Gastrocnemius medialis (tissue), 4 donors: ENCODE measurements around the gene PCDH9. TPM values are rescaled to one million over a fixed set of nuclear protein-coding genes. Genes with fewer than 3 reads are reported as not detected.

Experiments used
- ATAC-seq, 2 donors: fragments of 150-250 bp; one replicate each; pipeline ENCODE4 v1.9.1; 2016
- DNase-seq, 2 donors: peaks; one replicate each; pipeline ENCODE4 v3.0.0-alpha.2; 2019
- H3K27ac ChIP-seq, 4 donors: fragments of 200-600 bp; sonication (generic); 1 replicate in 1 of 4; 2 replicates in 3 of 4; pipeline ENCODE4 v1.5.1; 2016 to 2018; ENCODE audit warnings: mild to moderate bottlenecking in 2 of 4, moderate library complexity in 1 of 4
- H3K27me3 ChIP-seq, 3 donors: fragments of 200-600 bp; sonication (generic) in 2 of 3; 1 replicate in 1 of 3; 2 replicates in 2 of 3; pipeline versions ENCODE4 v1.5.1 to v1.6.0; 2016 to 2019; ENCODE audit warnings: mild to moderate bottlenecking in 1 of 3, moderate library complexity in 1 of 3
- H3K36me3 ChIP-seq, 2 donors: fragments of 200-600 bp; sonication (generic) in 1 of 2; one replicate each; pipeline ENCODE4 v1.5.1; 2017 to 2018
- H3K4me1 ChIP-seq, 2 donors: fragments of 200-600 bp; sonication (generic) in 1 of 2; one replicate each; pipeline ENCODE4 v1.5.1; 2016 to 2017; ENCODE audit warnings: mild to moderate bottlenecking in 2 of 2
- H3K4me3 ChIP-seq, 4 donors: fragments of 200-600 bp; sonication (generic) in 3 of 4; 1 replicate in 1 of 4; 2 replicates in 3 of 4; pipeline ENCODE4 v1.5.1; 2016 to 2019; ENCODE audit warnings: mild to moderate bottlenecking in 2 of 4
- H3K9me3 ChIP-seq, 3 donors: fragments of 200-600 bp; sonication (generic) in 2 of 3; 1 replicate in 1 of 3; 2 replicates in 2 of 3; pipeline ENCODE4 v1.5.1; 2016 to 2019
- POLR2A ChIP-seq, 2 donors: fragments of 450-650 bp; IDR thresholded peaks; one replicate each; pipeline ENCODE4 v1.6.1; 2017; ENCODE audit warnings: antibody characterized with exemption in 2 of 2, mild to moderate bottlenecking in 2 of 2, moderate library complexity in 2 of 2
- in situ Hi-C, 4 donors: fragments of 200-750 bp; cut with MboI; loops; one replicate each; pipeline versions ENCODE4 v1.15.0 to v1.8.0; 2017; ENCODE audit warnings: low sequenced_read_pairs in 4 of 4
- intact Hi-C: fragments of 100-400 bp; cut with DNase I; formaldehyde crosslinking; loops from one replicate; pipeline ENCODE4 v1.15.1; 2023; ENCODE audit warnings: low total_unique reads
- total RNA-seq, 4 donors: library from RNA; depleted of rRNA; stranded (reverse); fragments of >200 nt; gene quantifications; one replicate each; pipeline versions ENCODE4 v1.1.0 to v1.2.3, GENCODE V29; 2016
- TF ChIP-seq, protein P1 (sequence below), 5 experiments: fragments of 450-650 bp in 3 of 5; fragments of 200-600 bp in 2 of 5; sonication (generic) in 2 of 5; IDR thresholded peaks in 4 of 5; conservative IDR thresholded peaks in 1 of 5; 1 replicate in 4 of 5; 2 replicates in 1 of 5; pipeline ENCODE4 v1.5.1; 2016 to 2019; ENCODE audit warnings: antibody characterized with exemption in 5 of 5, mild to moderate bottlenecking in 3 of 5, moderate library complexity in 3 of 5

PCDH9 gene
- total RNA-seq, 4 donors from 2014 or later, result 1.4 to 2.1 (median 1.9) TPM

DNA sequence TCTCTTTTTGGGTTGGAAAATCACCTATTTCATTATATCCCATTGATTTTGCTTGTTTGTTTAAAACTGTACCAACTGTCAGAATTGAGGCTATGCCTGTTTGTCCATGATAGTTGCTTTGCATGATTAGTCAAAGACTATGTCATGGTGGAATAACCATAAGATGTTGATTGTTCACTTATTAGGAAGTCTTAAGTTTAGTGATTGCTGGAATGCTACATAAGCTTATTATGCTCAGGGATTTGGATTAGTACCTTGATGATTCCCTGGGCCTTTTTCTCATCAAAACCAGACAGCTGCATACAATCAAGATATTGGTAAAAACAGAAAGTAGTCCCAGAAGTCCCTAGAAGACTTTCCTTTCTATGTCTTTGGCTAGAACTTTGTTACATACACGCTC is 954.7 kb downstream of the PCDH9 start:
- H3K9me3 ChIP-seq, result no peaks in the 10 kb centered on the region
- DNase-seq, result no peak
- no peak for ATAC-seq
- in situ Hi-C loops, result no loop called here
- intact Hi-C loops, result no loop called here
- H3K36me3 ChIP-seq, result no peaks in the 10 kb centered on the region
- no peaks in the 10 kb centered on the region for H3K4me1 ChIP-seq
- TF ChIP-seq, protein P1, sequence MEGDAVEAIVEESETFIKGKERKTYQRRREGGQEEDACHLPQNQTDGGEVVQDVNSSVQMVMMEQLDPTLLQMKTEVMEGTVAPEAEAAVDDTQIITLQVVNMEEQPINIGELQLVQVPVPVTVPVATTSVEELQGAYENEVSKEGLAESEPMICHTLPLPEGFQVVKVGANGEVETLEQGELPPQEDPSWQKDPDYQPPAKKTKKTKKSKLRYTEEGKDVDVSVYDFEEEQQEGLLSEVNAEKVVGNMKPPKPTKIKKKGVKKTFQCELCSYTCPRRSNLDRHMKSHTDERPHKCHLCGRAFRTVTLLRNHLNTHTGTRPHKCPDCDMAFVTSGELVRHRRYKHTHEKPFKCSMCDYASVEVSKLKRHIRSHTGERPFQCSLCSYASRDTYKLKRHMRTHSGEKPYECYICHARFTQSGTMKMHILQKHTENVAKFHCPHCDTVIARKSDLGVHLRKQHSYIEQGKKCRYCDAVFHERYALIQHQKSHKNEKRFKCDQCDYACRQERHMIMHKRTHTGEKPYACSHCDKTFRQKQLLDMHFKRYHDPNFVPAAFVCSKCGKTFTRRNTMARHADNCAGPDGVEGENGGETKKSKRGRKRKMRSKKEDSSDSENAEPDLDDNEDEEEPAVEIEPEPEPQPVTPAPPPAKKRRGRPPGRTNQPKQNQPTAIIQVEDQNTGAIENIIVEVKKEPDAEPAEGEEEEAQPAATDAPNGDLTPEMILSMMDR (IDR thresholded peaks at IDR 0.05 in 4 of 5, conservative IDR thresholded peaks at IDR 0.05 in 1 of 5), result no peak
- no peak for TF ChIP-seq POLR2A (IDR thresholded peaks at IDR 0.05)
- no peaks in the 10 kb centered on the region for H3K27me3 ChIP-seq
- H3K27ac ChIP-seq, result no peak overlapping the region
- H3K4me3 ChIP-seq, result no peak overlapping the region

DNA sequence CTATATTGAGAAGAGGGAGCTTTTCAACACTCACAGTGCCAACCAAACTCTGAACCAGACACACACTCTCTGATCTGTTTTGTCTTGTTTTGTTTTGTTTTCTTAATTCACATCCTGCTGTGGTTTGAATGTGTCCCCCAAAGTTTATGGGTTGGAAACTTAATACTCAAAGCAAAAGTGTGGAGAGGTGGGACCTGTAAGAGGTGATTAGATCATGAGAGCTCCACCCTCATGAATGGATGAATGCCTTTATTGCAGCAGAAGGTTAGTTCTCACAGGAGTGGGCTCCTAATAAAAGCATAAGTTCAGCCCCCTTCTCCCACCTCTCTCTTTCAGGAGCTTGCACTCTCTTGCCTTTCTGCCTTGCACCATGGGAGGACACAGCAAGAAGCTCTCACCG is 957.1 kb downstream of the PCDH9 start:
- in situ Hi-C loops, result no loop called here
- intact Hi-C loops, result no loop called here
- DNase-seq (no peak), ATAC-seq (no peak)
- no peaks in the 10 kb centered on the region for H3K4me1 ChIP-seq
- no peak for TF ChIP-seq POLR2A (IDR thresholded peaks at IDR 0.05)
- TF ChIP-seq, protein P1 (IDR thresholded peaks at IDR 0.05 in 4 of 5, conservative IDR thresholded peaks at IDR 0.05 in 1 of 5), result no peak
- no peaks in the 10 kb centered on the region for H3K9me3 ChIP-seq
- H3K36me3 ChIP-seq, result no peaks in the 10 kb centered on the region
- no peak overlapping the region for H3K27ac ChIP-seq
- H3K27me3 ChIP-seq, result no peaks in the 10 kb centered on the region
- H3K4me3 ChIP-seq, result no peak overlapping the region

GRCh38 chr13:66266761-66267160 is 963.4 kb downstream of the PCDH9 start:
- no peak for TF ChIP-seq POLR2A (IDR thresholded peaks at IDR 0.05)
- Histone ChIP-seq H3K27ac (no peak overlapping the region), H3K4me1 (no peaks in the 10 kb centered on the region), H3K36me3 (no peaks in the 10 kb centered on the region), H3K27me3 (no peaks in the 10 kb centered on the region), H3K9me3 (no peaks in the 10 kb centered on the region), H3K4me3 (no peak overlapping the region)
- intact Hi-C loops, result no loop called here
- in situ Hi-C loops, result no loop called here
- ATAC-seq (no peak), DNase-seq (no peak)

- Histone ChIP-seq H3K27me3 (no peaks in the 10 kb centered on the region), H3K4me1 (no peaks in the 10 kb centered on the region), H3K27ac (no peak overlapping the region), H3K36me3 (no peaks in the 10 kb centered on the region), H3K4me3 (no peak overlapping the region), H3K9me3 (no peaks in the 10 kb centered on the region)
- intact Hi-C loops (no loop called here), in situ Hi-C loops (no loop called here)
- ATAC-seq, result no peak
- no peak for DNase-seq
- TF ChIP-seq POLR2A (IDR thresholded peaks at IDR 0.05), result no peak
- TF ChIP-seq, protein P1 (IDR thresholded peaks at IDR 0.05 in 4 of 5, conservative IDR thresholded peaks at IDR 0.05 in 1 of 5), result no peak
Observed at GRCh38 chr13:66266348-66266747, 963.8 kb downstream of the PCDH9 start.

DNA sequence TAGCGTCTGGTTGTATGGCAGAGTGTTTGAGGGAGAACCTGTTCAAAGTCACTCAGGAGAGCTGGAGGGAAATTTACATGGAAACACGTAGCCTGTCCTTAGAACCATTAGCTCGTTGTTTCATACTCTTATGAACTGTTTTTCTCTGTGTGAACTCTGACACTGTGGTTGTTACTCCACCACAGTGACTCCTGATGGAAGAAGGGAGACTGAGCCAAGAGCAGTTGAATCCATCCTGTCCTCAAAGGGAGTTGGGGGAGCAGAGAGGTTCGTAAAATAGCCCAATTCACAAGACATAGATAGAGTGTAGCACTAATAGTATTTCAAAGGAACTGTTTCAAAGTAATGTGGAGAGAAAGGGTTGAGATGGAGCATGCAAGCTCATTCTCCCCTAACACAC is 964.8 kb downstream of the PCDH9 start:
- TF ChIP-seq POLR2A (IDR thresholded peaks at IDR 0.05), result no peak
- TF ChIP-seq, protein P1 (IDR thresholded peaks at IDR 0.05 in 4 of 5, conservative IDR thresholded peaks at IDR 0.05 in 1 of 5), result no peak

More for the DNA sequence above, 964.8 kb downstream of the PCDH9 start:
- intact Hi-C loops (no loop called here), in situ Hi-C loops (no loop called here)
- DNase-seq (no peak), ATAC-seq (no peak)
- H3K36me3 ChIP-seq, result no peaks in the 10 kb centered on the region
- no peaks in the 10 kb centered on the region for H3K4me1 ChIP-seq
- no peaks in the 10 kb centered on the region for H3K27me3 ChIP-seq
- H3K27ac ChIP-seq, result no peak overlapping the region
- no peaks in the 10 kb centered on the region for H3K9me3 ChIP-seq
- H3K4me3 ChIP-seq, result no peak overlapping the region
